A673 (cell line): Measurements from ENCODE around the gene MEGF11. TPM values are rescaled to one million over a fixed set of nuclear protein-coding genes. Genes with fewer than 3 reads are reported as not detected.

Experiments used
- BruUV-seq: library from RNA; stranded (reverse); fragments of 400-500 nt; replicated peaks from 2 replicates; lab custom pipeline; 2021; lab: Mats Ljungman, UMichigan
- CTCF ChIA-PET: fragments of 300-600 bp; sonication (Branson Sonifier 250); formaldehyde crosslinking; loops from one replicate; lab custom pipeline; 2022; ENCODE audit warnings: antibody characterized with exemption; lab: Charles Lee
- POLR2A ChIA-PET: fragments of 300-600 bp; sonication (Branson Sonifier 250); formaldehyde crosslinking; loops from one replicate; lab custom pipeline; 2022; ENCODE audit warnings: antibody characterized with exemption; ENCODE audit not compliant: low non-redundant PET; lab: Charles Lee
- DNase-seq: peaks from one replicate; pipeline ENCODE4 v3.0.0-alpha.2; 2015; ENCODE audit warnings: low spot score
- H3K27ac ChIP-seq: fragments of 200-600 bp; sonication (generic); 2 replicates; pipeline ENCODE4 v1.5.1; 2016; ENCODE audit warnings: mixed run types, low read depth, mild to moderate bottlenecking, mixed read lengths, antibody characterized with exemption, low read length; ENCODE audit not compliant: poor library complexity, severe bottlenecking
- H3K27me3 ChIP-seq: fragments of 200-600 bp; sonication (generic); replicated peaks from 2 replicates; pipeline ENCODE4 v1.6.1; 2017; ENCODE audit warnings: mixed run types, low read depth, mild to moderate bottlenecking, mixed read lengths, antibody characterized with exemption, low read length; ENCODE audit not compliant: insufficient read depth, poor library complexity
- H3K36me3 ChIP-seq: fragments of 200-600 bp; sonication (generic); 2 replicates; pipeline ENCODE4 v1.6.1; 2016; ENCODE audit warnings: mixed run types, mild to moderate bottlenecking, mixed read lengths, antibody characterized with exemption, low read length; ENCODE audit not compliant: insufficient read depth, poor library complexity, severe bottlenecking
- H3K4me1 ChIP-seq: fragments of 200-600 bp; sonication (generic); 2 replicates; pipeline ENCODE4 v1.6.1; 2017; ENCODE audit warnings: mixed run types, mild to moderate bottlenecking, mixed read lengths, antibody characterized with exemption, low read length; ENCODE audit not compliant: insufficient read depth, poor library complexity, severe bottlenecking
- H3K4me3 ChIP-seq: fragments of 200-600 bp; sonication (generic); 2 replicates; pipeline ENCODE4 v1.5.1; 2016; ENCODE audit warnings: low read depth, mixed run types, mild to moderate bottlenecking, mixed read lengths, low read length; ENCODE audit not compliant: poor library complexity, severe bottlenecking
- H3K9me3 ChIP-seq: fragments of 200-600 bp; sonication (generic); 2 replicates; pipeline ENCODE4 v1.6.1; 2016; ENCODE audit warnings: mixed run types, low read depth, mild to moderate bottlenecking, mixed read lengths, antibody characterized with exemption, low read length; ENCODE audit not compliant: poor library complexity, severe bottlenecking
- EZH2 ChIP-seq: fragments of 200-600 bp; sonication (generic); IDR thresholded peaks from 2 replicates; pipeline ENCODE4 v1.6.1; 2017; ENCODE audit warnings: borderline replicate concordance, low read depth, mild to moderate bottlenecking, mixed read lengths, antibody characterized with exemption, low read length; ENCODE audit not compliant: poor library complexity, severe bottlenecking
- intact Hi-C: fragments of 100-400 bp; cut with micrococcal nuclease; formaldehyde crosslinking; loops from one replicate; pipeline ENCODE4 v1.10.0; 2022; ENCODE audit not compliant: unreplicated experiment
- total RNA-seq: library from RNA; stranded (reverse); gene quantifications from 2 replicates; pipeline ENCODE4 v1.2.3, GENCODE V29; 2021
- TF ChIP-seq, protein P1 (sequence below): fragments of 300-800, 200-600 bp; sonication (generic); conservative IDR thresholded peaks from 2 replicates; pipeline ENCODE4 v1.5.1; 2017; ENCODE audit warnings: low read depth, mild to moderate bottlenecking, antibody characterized with exemption, low read length, moderate library complexity, mixed read lengths

MEGF11 gene
- total RNA-seq, 1 experiment from 2014 or later, result 0.43 TPM

DNA sequence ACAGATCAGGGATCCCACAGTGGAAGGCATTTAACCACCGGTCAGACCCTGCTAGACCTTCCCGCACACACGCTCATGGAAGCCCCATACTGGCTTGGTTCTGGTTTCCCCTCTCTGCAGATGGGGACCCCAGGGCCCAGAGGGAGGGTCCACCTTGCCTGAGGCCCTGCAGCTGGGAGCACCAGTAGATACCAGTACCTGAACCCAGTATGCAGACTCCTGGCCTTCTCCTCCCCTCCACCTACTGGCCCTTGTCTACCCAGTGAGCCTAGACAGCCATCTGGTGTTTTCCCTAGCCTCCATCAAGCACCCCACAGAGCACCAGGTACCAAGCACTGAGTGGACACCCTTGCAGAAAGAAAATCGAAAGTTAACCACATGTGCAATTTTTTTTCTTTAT lies 65.1 kb downstream of the MEGF11 start:
- H3K4me3 ChIP-seq, result no peak overlapping the region
- TF ChIP-seq EZH2, result no peak
- TF ChIP-seq, protein P1, sequence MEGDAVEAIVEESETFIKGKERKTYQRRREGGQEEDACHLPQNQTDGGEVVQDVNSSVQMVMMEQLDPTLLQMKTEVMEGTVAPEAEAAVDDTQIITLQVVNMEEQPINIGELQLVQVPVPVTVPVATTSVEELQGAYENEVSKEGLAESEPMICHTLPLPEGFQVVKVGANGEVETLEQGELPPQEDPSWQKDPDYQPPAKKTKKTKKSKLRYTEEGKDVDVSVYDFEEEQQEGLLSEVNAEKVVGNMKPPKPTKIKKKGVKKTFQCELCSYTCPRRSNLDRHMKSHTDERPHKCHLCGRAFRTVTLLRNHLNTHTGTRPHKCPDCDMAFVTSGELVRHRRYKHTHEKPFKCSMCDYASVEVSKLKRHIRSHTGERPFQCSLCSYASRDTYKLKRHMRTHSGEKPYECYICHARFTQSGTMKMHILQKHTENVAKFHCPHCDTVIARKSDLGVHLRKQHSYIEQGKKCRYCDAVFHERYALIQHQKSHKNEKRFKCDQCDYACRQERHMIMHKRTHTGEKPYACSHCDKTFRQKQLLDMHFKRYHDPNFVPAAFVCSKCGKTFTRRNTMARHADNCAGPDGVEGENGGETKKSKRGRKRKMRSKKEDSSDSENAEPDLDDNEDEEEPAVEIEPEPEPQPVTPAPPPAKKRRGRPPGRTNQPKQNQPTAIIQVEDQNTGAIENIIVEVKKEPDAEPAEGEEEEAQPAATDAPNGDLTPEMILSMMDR, result no peak
- H3K27ac ChIP-seq, result no peak overlapping the region
- no TSS peak for BruUV-seq
- POLR2A ChIA-PET, result no interaction called here
- H3K36me3 ChIP-seq, result no peaks in the 10 kb centered on the region
- H3K27me3 ChIP-seq, result peaks cover 48% of the 10 kb centered on the region
- H3K4me1 ChIP-seq, result no peaks in the 10 kb centered on the region
- no peak for DNase-seq
- intact Hi-C loops, result no loop called here
- H3K9me3 ChIP-seq, result no peaks in the 10 kb centered on the region
- CTCF ChIA-PET, result no interaction called here

DNA sequence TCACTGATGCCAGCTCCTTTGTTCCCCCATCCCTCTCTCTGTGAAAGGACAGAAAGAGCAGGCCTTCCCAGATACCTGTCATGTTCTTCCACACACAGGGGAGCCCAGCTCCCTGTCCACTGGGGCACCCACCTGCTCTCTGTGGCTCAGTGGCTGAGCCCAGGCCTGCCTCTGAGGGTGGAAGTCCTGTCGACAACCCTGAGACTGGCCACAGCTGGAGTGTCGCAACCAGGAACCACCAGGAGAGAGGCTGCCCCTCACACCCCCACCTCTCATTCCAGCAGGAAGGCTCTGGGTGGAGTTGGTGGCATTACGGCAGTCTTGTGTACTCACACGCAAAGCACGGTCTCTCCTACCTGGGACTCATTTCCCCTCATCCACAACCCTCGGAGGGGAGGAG lies 66.3 kb downstream of the MEGF11 start:
- Histone ChIP-seq H3K4me1 (no peaks in the 10 kb centered on the region), H3K9me3 (no peaks in the 10 kb centered on the region), H3K27me3 (peaks cover 48% of the 10 kb centered on the region), H3K27ac (no peak overlapping the region), H3K36me3 (no peaks in the 10 kb centered on the region), H3K4me3 (no peak overlapping the region)
- CTCF ChIA-PET, result no interaction called here
- DNase-seq, result no peak
- TF ChIP-seq, protein P1, result no peak
- TF ChIP-seq EZH2, result no peak
- intact Hi-C loops, result no loop called here
- no TSS peak for BruUV-seq
- POLR2A ChIA-PET, result no interaction called here

- H3K9me3 ChIP-seq, result no peaks in the 10 kb centered on the region
- H3K4me3 ChIP-seq, result no peak overlapping the region
- no peak for DNase-seq
- BruUV-seq, result no TSS peak
- ChIA-PET CTCF (no interaction called here), POLR2A (no interaction called here)
- no peaks in the 10 kb centered on the region for H3K36me3 ChIP-seq
- H3K4me1 ChIP-seq, result no peaks in the 10 kb centered on the region
- H3K27me3 ChIP-seq, result peaks cover 57% of the 10 kb centered on the region
- no peak overlapping the region for H3K27ac ChIP-seq
- TF ChIP-seq EZH2, result no peak
- TF ChIP-seq, protein P1, result no peak
- intact Hi-C loops, result no loop called here
Measured at GRCh38 chr15:66186049-66186825, 67.3 kb downstream of the MEGF11 start.
